ENCODE results near the gene UQCR10.

DNA sequence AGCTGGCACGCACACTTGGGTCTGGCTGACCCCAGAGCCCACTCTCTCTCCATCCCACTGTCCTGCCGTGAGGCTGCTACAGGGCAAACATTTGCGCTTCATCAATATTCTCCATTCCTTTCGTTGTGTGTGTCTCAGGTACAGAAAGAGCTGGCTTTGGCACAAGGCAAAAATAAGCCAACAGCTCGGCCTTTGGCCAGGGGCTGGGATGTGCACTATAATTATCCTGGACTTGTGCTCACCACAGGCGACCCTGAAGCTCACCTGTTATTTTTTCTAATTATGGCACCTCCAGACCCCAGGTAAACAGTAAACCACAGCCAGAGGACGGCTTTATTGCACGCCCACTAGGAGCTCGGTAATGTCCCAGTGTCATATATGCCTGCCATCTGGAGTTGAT is 11.3 kb upstream of the UQCR10 start:
- TF ChIP-seq GATA2 (IDR thresholded peaks at IDR 0.05; ENCODE audit: low read depth, low read length) (no peak), GATA3 (IDR thresholded peaks at IDR 0.05; ENCODE audit: low read depth, low read length) (no peak)
